NCI-H2029 treated with DMSO at 0.1 percent for 48 hours (cell line): Measurements from ENCODE around the gene RIMS4.
A peak's percentile ranks its signal among the peaks of the same experiment; 100 is the strongest.
"Not testable (repeated sequence)": the region's sequence is repeated elsewhere in the genome, so short reads cannot be mapped to it uniquely, and the experiment has no call there.

Source experiments
- DNase-seq: peaks from one replicate; lab custom pipeline; 2025; lab: John Stamatoyannopoulos, UW

RIMS4 gene

GRCh38 chr20:44795836-44796235 is 14.5 kb downstream of the RIMS4 start:
- no peak for DNase-seq

- no peak for DNase-seq
Measured at GRCh38 chr20:44792796-44793195, 17.6 kb downstream of the RIMS4 start.

- no peak for DNase-seq
Measured at GRCh38 chr20:44790638-44791393, 19.5 kb downstream of the RIMS4 start.

- no peak for DNase-seq
Measured at GRCh38 chr20:44788706-44789456, 21.5 kb downstream of the RIMS4 start.

GRCh38 chr20:44787299-44787698 is 23.0 kb downstream of the RIMS4 start:
- DNase-seq = no peak

GRCh38 chr20:44785768-44786167 is 24.6 kb downstream of the RIMS4 start:
- no peak for DNase-seq

GRCh38 chr20:44784688-44785087 is 25.7 kb downstream of the RIMS4 start:
- no peak for DNase-seq

- DNase-seq = no peak
Measured at GRCh38 chr20:44781791-44782190, 28.6 kb downstream of the RIMS4 start.

- no peak for DNase-seq
Measured at GRCh38 chr20:44781118-44781517, 29.2 kb downstream of the RIMS4 start.

GRCh38 chr20:44780226-44780625 is 30.1 kb downstream of the RIMS4 start:
- DNase-seq = no peak

GRCh38 chr20:44776980-44777379 is 33.4 kb downstream of the RIMS4 start:
- no peak for DNase-seq

GRCh38 chr20:44773070-44773829 is 37.1 kb downstream of the RIMS4 start:
- no peak for DNase-seq

- no peak for DNase-seq
Measured at GRCh38 chr20:44772636-44773035, 37.7 kb downstream of the RIMS4 start.

- no peak for DNase-seq
Measured at GRCh38 chr20:44771172-44771535, 39.2 kb downstream of the RIMS4 start.

- DNase-seq = no peak
Measured at GRCh38 chr20:44770484-44771171, 39.7 kb downstream of the RIMS4 start.

GRCh38 chr20:44769481-44769863 is 40.9 kb downstream of the RIMS4 start:
- no peak for DNase-seq

GRCh38 chr20:44768854-44769480 is 41.4 kb downstream of the RIMS4 start:
- DNase-seq = peak; percentile 14

GRCh38 chr20:44768256-44768655 is 42.1 kb downstream of the RIMS4 start:
- DNase-seq = peak; percentile 45

GRCh38 chr20:44765701-44766347 is 44.5 kb downstream of the RIMS4 start:
- DNase-seq = peak; percentile 84

GRCh38 chr20:44765091-44765490 is 45.3 kb downstream of the RIMS4 start:
- DNase-seq = no peak

- DNase-seq = not testable (repeated sequence)
Measured at GRCh38 chr20:44763798-44764197, 46.5 kb downstream of the RIMS4 start.
